ENCODE measurements around the gene NDUFA13. TPM values are rescaled to one million over a fixed set of nuclear protein-coding genes. Genes with fewer than 3 reads are reported as not detected.

Gene NDUFA13
- total RNA-seq, 1 donor from 2014 or later, result 1,344 TPM

GRCh38 chr19:19540715-19541515 lies 24.9 kb downstream of the NDUFA13 start:
- intact Hi-C loops (cut with DNase I), result no loop called here
- DNase-seq (ENCODE audit: missing footprints) (no peak), ATAC-seq (peak; percentile 23)

DNA sequence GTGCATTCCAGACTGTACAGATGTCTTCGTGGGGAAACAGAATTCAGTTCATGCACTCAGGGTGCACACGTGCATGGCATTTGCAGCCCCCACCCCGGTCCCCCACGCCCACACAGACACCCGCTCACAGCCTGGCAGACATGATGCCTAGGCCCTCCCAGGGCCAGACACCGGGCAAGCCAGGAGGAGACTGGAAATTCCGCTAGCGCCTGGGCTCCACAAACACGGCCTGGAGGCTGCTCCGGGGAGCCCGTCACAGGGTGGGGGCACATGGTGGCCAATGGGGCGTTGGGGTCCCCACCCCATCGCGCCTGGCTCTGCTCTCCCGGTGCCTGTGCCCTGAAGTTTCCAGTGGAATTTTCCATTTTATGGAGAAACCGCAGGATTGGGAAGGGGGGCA lies 25.6 kb downstream of the NDUFA13 start:
- DNase-seq (ENCODE audit: missing footprints) (no peak), ATAC-seq (no peak)
- intact Hi-C loops (cut with DNase I), result no loop called here

- intact Hi-C loops (cut with DNase I), result no loop called here
- DNase-seq (ENCODE audit: missing footprints), result no peak
- ATAC-seq, result no peak
Measured at GRCh38 chr19:19542507-19542906, 26.5 kb downstream of the NDUFA13 start.

DNA sequence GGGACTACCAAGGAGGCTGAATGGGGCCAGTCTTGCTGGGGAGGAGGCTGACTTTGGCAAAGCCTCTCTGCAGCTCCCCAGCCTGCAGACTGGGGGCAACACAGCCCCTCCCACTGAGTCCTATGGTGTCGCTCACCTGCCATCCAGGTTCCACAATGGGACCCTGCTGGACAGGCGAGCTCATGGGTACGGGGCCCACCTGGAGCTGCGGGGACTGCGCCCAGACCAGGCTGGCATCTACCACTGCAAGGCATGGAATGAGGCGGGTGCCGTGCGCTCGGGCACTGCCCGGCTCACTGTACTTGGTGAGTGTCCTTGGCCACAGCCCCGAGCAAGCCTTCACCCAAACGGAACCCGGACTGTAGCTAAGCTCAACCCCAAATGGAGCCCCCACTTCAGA lies 27.1 kb downstream of the NDUFA13 start:
- no peak for DNase-seq (ENCODE audit: missing footprints)
- intact Hi-C loops (cut with DNase I), result no loop called here
- ATAC-seq, result no peak

DNA sequence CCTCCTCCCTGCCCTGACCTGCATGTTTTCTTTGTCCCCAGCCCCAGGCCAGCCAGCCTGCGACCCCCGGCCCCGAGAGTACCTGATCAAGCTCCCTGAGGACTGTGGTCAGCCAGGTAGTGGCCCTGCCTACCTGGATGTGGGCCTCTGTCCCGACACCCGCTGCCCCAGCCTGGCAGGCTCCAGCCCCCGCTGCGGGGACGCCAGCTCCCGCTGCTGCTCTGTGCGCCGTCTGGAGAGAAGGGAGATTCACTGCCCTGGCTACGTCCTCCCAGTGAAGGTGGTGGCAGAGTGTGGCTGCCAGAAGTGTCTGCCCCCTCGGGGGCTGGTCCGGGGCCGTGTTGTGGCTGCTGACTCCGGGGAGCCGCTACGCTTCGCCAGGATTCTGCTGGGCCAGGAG lies 27.6 kb downstream of the NDUFA13 start:
- DNase-seq (ENCODE audit: missing footprints) (no peak), ATAC-seq (no peak)
- intact Hi-C loops (cut with DNase I), result no loop called here

DNA sequence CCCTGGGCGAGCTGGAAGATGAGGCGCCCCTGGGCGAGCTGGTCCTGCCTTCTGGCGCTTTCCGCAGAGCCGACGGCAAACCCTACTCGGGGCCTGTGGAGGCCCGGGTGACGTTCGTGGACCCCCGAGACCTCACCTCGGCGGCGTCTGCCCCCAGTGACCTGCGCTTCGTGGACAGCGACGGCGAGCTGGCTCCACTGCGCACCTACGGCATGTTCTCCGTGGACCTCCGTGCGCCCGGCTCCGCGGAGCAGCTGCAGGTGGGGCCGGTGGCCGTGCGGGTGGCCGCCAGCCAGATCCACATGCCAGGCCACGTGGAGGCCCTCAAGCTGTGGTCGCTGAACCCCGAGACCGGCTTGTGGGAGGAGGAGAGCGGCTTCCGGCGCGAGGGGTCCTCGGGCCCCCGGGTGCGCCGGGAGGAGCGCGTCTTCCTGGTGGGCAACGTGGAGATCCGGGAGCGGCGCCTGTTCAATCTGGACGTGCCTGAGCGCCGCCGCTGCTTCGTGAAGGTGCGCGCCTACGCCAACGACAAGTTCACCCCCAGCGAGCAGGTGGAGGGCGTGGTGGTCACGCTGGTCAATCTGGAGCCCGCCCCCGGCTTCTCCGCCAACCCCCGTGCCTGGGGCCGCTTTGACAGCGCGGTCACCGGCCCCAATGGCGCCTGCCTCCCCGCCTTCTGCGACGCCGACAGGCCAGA lies 28.4 kb downstream of the NDUFA13 start:
- no peak for ATAC-seq
- no peak for DNase-seq (ENCODE audit: missing footprints)
- intact Hi-C loops (cut with DNase I), result no loop called here

GRCh38 chr19:19544954-19545591 lies 29.0 kb downstream of the NDUFA13 start:
- intact Hi-C loops (cut with DNase I), result no loop called here
- DNase-seq (ENCODE audit: missing footprints), result no peak
- ATAC-seq, result no peak

- ATAC-seq (no peak), DNase-seq (ENCODE audit: missing footprints) (no peak)
- intact Hi-C loops (cut with DNase I), result loop anchor here (2.0 kb wide), 1 partner anchor 13 kb away; no protein-coding TSS in a partner anchor
Measured at GRCh38 chr19:19545707-19546106, 29.7 kb downstream of the NDUFA13 start.

DNA sequence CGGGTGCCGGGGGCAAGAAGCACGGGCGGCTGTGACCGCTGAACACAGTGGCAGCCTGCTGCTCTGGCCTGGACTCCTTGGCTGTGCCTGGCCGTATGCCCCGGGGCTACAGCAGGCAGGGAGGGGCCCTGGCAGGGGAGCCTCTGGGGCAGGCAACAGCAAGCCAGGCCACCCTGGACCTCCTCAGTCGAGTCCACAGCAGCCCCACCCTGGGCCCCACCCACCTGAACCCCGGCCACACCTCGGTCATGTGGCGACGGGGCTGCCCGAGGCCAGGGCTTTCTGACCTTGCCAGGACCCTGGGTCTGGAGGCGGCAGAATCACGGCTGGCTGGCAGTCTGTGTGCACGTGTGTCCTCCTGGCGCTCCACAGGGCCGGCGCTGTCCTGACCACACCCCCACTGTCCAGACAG lies 30.7 kb downstream of the NDUFA13 start:
- DNase-seq (ENCODE audit: missing footprints) (peak; percentile 79), ATAC-seq (peak; percentile 76)
- intact Hi-C loops (cut with DNase I), result loop anchor here (2.0 kb wide), 1 partner anchor 14 kb away; no protein-coding TSS in a partner anchor

GRCh38 chr19:19547674-19548336 lies 31.8 kb downstream of the NDUFA13 start:
- DNase-seq (ENCODE audit: missing footprints), result no peak
- peak; percentile 64 for ATAC-seq
- intact Hi-C loops (cut with DNase I), result loop anchor here (2.0 kb wide), 1 partner anchor 15 kb away; no protein-coding TSS in a partner anchor

- intact Hi-C loops (cut with DNase I), result no loop called here
- DNase-seq (ENCODE audit: missing footprints), result no peak
- ATAC-seq, result no peak
Measured at GRCh38 chr19:19548915-19549759, 33.1 kb downstream of the NDUFA13 start.

DNA sequence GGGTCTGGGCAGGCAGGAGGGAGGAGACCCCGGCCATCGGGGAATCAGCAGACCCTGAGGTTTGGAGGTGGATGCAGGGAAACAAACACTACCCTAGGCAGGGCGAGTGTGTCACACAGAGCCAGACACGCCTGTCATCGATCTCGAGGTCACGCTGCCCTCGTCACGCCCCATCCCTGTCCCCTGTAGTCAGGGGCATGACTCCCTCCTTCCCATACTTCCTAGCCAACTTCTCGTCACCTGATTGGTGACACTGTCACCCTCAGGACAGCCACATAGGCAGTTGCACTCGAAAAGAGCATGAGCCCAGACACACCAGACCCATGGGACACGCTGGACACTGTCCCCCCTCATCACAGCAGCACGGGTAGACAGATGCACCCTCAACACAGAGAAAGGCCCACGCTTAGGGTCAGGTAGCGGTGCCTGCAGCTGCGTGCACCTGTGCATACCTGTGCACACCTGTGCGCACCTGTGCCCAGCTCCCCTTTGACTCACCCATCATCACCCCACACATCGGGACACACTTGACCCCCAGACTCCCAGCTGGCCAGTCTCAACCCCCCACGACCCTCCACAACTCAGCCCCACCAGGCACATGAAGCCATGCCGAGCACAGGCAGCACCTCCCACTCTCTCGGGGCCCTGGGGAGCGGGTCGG lies 33.9 kb downstream of the NDUFA13 start:
- intact Hi-C loops (cut with DNase I), result no loop called here
- DNase-seq (ENCODE audit: missing footprints) (no peak), ATAC-seq (no peak)

DNA sequence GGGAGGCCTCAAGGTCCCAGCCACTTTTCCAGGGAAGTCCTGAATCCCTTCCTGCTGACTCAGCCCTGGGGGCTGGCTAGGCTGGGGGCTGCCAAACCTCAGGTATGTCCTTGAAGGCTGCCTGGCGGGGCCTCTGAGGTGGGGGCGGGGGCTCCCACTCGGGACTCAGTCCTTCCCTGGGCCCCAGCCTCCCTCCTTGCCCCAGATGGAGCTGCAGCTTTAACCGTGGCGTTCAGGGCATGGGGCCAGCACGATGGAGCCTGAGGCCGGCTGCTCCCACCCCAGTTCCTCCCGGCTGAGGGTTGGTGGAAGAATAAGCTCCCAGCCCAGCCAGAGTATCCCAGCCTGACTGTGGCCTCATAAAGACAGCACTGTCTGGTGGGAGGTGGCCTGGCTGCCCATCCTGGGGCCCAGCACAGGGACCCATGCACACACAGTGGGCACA lies 34.5 kb downstream of the NDUFA13 start:
- intact Hi-C loops (cut with DNase I), result no loop called here
- DNase-seq (ENCODE audit: missing footprints) (no peak), ATAC-seq (no peak)

DNA sequence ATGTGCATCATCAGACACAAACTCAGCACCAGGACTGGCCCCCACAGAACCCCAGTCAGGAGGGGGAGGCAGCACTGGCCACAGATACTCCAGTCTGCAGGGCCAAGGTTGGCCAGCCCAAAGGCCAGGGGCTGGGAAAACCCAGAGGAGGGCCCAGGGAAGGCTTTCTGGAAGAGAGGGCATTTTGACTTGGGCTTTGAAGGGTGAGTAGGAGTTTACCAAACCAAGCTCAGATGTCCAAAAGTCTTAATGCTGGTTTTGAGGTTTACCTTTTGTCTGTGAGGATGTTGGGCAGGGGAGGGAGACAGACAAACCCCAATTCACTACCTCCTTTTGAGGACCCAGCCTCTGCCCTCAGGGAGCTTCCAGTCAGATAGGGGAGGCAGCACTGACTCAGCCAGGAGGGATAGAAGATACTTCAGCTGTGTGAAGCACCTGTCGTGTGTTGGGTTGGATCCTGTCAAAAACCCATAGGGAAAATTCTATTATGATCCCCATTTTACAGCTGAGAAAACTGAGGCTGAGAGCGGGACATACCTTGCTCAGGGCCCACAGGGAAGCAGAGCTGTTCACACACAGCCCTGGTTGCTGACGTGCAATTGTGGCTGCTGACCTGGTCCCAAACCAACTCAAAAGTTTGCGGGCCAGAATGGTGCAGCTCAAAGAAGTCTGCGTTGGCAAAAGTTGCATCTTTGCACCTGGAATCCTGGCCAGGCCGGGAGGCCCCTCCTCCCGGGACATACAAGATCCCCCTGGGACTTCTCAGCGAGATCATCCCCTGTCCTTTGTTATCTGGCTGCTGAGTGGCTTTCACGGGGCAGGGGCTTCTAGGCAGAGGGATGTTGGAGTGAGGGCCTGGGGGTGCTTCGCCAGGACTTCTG lies 35.2 kb downstream of the NDUFA13 start:
- intact Hi-C loops (cut with DNase I), result no loop called here
- no peak for ATAC-seq
- no peak for DNase-seq (ENCODE audit: missing footprints)

DNA sequence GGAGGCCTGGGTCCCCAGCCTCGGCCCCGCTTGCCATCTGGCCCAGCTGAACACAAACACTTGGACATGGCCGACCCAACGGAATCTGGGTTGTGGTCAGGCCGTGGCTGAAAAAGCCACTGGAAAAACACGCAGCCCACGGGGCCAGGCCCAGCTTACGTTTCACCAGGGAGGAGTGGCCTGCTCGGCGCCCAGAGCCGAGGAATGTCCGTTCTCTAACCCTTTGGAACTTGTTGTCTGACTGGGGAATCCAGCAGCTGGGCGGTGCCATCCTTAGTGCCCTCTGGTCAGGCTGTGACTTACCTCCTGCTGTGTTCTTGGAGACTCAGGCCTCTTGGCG lies 35.8 kb downstream of the NDUFA13 start:
- DNase-seq (ENCODE audit: missing footprints) (no peak), ATAC-seq (no peak)
- intact Hi-C loops (cut with DNase I), result no loop called here

GRCh38 chr19:19552798-19553197 lies 36.8 kb downstream of the NDUFA13 start:
- intact Hi-C loops (cut with DNase I), result no loop called here
- ATAC-seq, result peak; percentile 37
- DNase-seq (ENCODE audit: missing footprints), result no peak

DNA sequence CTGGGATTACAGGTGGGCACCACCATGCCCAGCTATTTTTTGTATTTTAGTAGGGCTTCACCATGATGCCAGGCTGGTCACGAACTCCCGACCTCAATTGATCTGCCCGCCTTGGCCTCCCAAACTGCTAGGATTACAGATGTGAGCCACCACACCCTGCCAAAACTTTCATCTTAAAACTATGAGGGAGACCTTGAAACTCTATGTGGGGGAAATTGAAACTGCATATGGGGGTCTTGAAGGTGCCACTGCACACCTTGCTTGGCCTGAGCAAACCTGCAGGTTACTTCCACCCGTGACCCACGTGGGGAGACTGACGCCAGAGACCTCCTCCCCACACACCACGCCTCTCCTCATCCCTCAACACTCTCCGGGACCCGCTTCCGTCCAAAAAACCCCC lies 37.6 kb downstream of the NDUFA13 start:
- intact Hi-C loops (cut with DNase I), result loop anchor here (1.0 kb wide), 1 partner anchor 21 kb away; no protein-coding TSS in a partner anchor
- ATAC-seq (no peak), DNase-seq (ENCODE audit: missing footprints) (no peak)

Data from Right ventricle myocardium inferior (tissue), 1 donor.